Fibroblast of peridontal ligament (primary cell): ENCODE measurements around the gene REG3G.

Source experiments
- DNase-seq: peaks from one replicate; pipeline ENCODE4 v3.0.0-alpha.2; 2010; ENCODE audit errors: extremely low read depth

REG3G gene

GRCh38 chr2:79025421-79025820 is at the start of gene REG3G:
Gene REG3G, plus strand, starts transcription at chr2:79025702. Its CDS starts 392 bp downstream, at chr2:79026094.
- DNase-seq = no peak

- no peak for DNase-seq
Observed at GRCh38 chr2:78977661-78978145, 47.8 kb upstream of the REG3G start.

GRCh38 chr2:78978340-78978739 is 47.2 kb upstream of the REG3G start:
- DNase-seq = no peak

GRCh38 chr2:78979380-78980151 is 45.9 kb upstream of the REG3G start:
- no peak for DNase-seq

- no peak for DNase-seq
Observed at GRCh38 chr2:78980152-78980465, 45.4 kb upstream of the REG3G start.

- DNase-seq = no peak
Observed at GRCh38 chr2:78980871-78981270, 44.6 kb upstream of the REG3G start.

- DNase-seq = no peak
Observed at GRCh38 chr2:78982638-78983330, 42.7 kb upstream of the REG3G start.

GRCh38 chr2:78984386-78984785 is 41.1 kb upstream of the REG3G start:
- no peak for DNase-seq

- DNase-seq = no peak
Observed at GRCh38 chr2:78985558-78985957, 39.9 kb upstream of the REG3G start.

GRCh38 chr2:78989051-78989450 is 36.5 kb upstream of the REG3G start:
- DNase-seq = no peak

GRCh38 chr2:78992451-78992806 is 33.1 kb upstream of the REG3G start:
- no peak for DNase-seq

- no peak for DNase-seq
Observed at GRCh38 chr2:78992807-78993517, 32.5 kb upstream of the REG3G start.

- DNase-seq = no peak
Observed at GRCh38 chr2:78993518-78994148, 31.9 kb upstream of the REG3G start.

GRCh38 chr2:78994789-78995188 is 30.7 kb upstream of the REG3G start:
- no peak for DNase-seq

- DNase-seq = peak; percentile 6
Observed at GRCh38 chr2:78999406-78999805, 26.1 kb upstream of the REG3G start.

- DNase-seq = no peak
Observed at GRCh38 chr2:79000008-79000576, 25.4 kb upstream of the REG3G start.

GRCh38 chr2:79001285-79001684 is 24.2 kb upstream of the REG3G start:
- DNase-seq = no peak

- DNase-seq = no peak
Observed at GRCh38 chr2:79004680-79005079, 20.8 kb upstream of the REG3G start.

- DNase-seq = no peak
Observed at GRCh38 chr2:79005216-79005615, 20.3 kb upstream of the REG3G start.

- no peak for DNase-seq
Observed at GRCh38 chr2:79009388-79009787, 16.1 kb upstream of the REG3G start.

GRCh38 chr2:79011496-79011895 is 14.0 kb upstream of the REG3G start:
- DNase-seq = no peak

GRCh38 chr2:79013629-79014028 is 11.9 kb upstream of the REG3G start:
- no peak for DNase-seq
